LNCAP (cell line): ENCODE data around the gene FOSL2.

Experiments
- CTCF ChIP-seq: fragments of 450-650 bp; IDR thresholded peaks from 2 replicates; pipeline ENCODE4 v1.5.1; 2017; ENCODE audit warnings: mild to moderate bottlenecking

FOSL2 gene

GRCh38 chr2:28408764-28409599, 16.3 kb downstream of the FOSL2 start:
- no peak for TF ChIP-seq CTCF

GRCh38 chr2:28411166-28411755, 18.6 kb downstream of the FOSL2 start:
- TF ChIP-seq CTCF: no peak

- TF ChIP-seq CTCF: no peak
These were observed 19.4 kb downstream of the FOSL2 start for GRCh38 chr2:28411956-28412609.

- no peak for TF ChIP-seq CTCF
These were observed 20.0 kb downstream of the FOSL2 start for GRCh38 chr2:28412625-28413151.

- TF ChIP-seq CTCF: no peak
These were observed 20.7 kb downstream of the FOSL2 start for GRCh38 chr2:28413152-28413898.

- no peak for TF ChIP-seq CTCF
These were observed 21.2 kb downstream of the FOSL2 start for GRCh38 chr2:28413899-28414295.

GRCh38 chr2:28414583-28414982, 21.9 kb downstream of the FOSL2 start:
- TF ChIP-seq CTCF: no peak
